Fibroblast of skin of left quadriceps (primary cell): ENCODE data around the gene PCDHA4.

ENCODE experiments used
- DNase-seq, 2 experiments: peaks; one replicate each; pipeline ENCODE4 v3.0.0-alpha.2; 2013; ENCODE audit warnings: low read depth in 2 of 2

PCDHA4 gene

GRCh38 chr5:140855772-140856674, 49.2 kb downstream of the PCDHA4 start, which contains the start of gene PCDHA10:
Gene PCDHA10, plus strand, starts transcription at chr5:140855897. Its CDS starts 152 bp downstream, at chr5:140856049.
- DNase-seq: no peak

GRCh38 chr5:140857177-140857986, 50.5 kb downstream of the PCDHA4 start:
- no peak for DNase-seq

- DNase-seq: no peak
Observed at GRCh38 chr5:140857987-140858240, 51.0 kb downstream of the PCDHA4 start.

GRCh38 chr5:140862441-140863295, 55.8 kb downstream of the PCDHA4 start:
- no peak for DNase-seq
